CD4-positive, alpha-beta T cell treated with Interleukin-15 for 4 hours (primary cell): Measurements from ENCODE around the gene NMNAT1.
"Not testable (repeated sequence)": the region's sequence is repeated elsewhere in the genome, so short reads cannot be mapped to it uniquely, and the experiment has no call there.

Experiments used
- DNase-seq: peaks from one replicate; pipeline ENCODE4 v3.0.0-alpha.2; 2020; ENCODE audit warnings: low spot score

The NMNAT1 gene

DNA sequence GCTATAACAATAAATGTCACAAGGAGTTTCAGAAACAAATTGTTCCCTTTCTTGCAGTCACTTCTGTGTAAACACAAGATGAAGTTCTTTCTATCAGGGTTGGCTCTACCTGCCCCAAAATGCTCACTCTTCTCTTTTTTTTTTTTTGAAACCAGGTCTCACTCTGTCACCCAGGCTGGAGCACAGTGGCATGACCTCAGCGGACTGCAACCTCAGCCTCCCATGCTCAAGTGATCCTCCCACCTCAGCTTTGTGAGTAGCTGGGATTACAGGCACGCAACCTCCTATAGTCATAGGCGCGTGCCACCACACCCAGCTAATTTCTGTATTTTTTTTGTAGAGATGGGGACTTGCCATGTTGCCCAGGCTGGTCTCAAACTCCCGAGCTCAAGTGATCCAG, 22.7 kb upstream of the NMNAT1 start:
- DNase-seq, result no peak

DNA sequence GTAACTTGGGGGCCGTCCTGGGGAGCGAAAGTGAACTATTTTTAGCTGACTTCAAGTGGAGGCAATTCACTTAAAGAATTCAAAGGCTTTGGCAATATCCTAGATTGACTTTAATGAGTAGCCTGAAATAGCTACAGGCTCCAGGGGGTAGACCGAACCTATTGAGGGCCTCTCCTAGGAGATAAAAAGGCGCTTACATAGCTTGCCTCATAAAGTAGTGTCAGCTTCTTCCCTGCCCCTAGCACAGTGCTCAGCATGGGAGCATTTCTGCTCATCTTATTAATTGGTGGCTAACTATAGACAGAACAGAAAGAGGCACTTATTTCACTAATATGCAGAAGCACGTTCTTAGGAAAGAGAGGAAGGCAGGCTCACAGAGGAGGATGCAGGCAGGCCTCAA, 20.9 kb upstream of the NMNAT1 start:
- no peak for DNase-seq

DNA sequence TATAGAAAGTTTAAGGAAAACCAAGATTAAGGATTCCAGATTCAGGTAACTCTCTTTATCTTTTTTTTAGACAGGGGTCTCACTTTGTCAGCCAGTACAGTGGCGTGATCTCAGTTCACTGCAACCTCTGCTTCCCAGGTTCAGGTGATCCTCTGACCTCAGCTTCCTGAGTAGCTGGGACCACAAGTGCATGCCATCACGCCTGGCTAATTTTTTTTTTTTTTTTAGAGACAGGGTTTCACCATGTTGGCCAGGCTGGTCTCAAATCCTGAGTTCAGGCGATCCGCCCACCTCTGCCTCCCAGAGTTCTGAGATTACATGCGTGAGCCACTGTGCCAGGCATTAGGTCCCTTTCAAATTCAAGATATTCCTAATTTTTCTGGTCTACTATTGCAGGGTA, 16.0 kb upstream of the NMNAT1 start:
- no peak for DNase-seq

DNA sequence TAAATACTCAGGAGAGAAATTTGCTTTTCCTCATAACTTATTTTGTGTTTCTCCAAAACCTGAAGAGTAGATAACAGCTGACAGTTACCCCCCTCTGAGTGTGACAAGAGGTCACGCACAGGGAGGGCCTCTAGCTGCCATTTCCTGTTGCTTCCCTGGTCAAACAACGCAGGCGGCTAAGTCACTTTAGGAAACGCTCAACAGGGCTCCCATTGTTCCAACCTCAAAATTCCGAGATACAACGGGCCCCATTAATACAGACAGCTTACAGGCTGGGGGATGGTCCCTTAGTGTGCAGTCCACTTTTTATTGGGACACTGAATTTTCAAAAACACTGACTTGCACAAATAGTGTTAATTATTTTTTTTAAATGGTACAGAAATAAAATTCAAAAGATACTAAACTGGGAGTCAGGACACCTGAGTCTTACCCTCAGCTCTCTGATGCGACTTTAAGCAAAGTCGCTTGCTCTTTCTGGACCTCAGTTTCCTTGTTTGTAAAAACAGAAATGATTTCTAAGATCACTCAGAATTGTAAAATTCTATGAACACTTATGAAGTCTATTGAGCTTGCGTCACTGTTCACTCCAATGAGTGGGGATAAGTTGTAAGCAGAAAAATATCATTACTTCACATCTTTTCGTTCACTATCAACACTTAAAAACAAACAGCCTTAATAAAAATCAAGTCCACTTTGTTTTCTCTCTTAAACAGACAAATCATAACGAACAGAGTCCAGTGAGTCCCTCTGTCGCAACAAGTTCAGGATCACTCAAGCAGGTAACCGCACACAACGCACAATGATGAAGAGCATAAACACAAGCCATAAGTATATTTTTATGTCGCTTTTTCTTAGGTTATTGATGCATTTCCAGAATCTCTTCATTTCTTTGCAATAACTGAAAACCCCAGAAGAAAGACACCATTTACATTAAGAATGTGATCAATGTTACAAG, 13.6 kb upstream of the NMNAT1 start:
- no peak for DNase-seq

DNA sequence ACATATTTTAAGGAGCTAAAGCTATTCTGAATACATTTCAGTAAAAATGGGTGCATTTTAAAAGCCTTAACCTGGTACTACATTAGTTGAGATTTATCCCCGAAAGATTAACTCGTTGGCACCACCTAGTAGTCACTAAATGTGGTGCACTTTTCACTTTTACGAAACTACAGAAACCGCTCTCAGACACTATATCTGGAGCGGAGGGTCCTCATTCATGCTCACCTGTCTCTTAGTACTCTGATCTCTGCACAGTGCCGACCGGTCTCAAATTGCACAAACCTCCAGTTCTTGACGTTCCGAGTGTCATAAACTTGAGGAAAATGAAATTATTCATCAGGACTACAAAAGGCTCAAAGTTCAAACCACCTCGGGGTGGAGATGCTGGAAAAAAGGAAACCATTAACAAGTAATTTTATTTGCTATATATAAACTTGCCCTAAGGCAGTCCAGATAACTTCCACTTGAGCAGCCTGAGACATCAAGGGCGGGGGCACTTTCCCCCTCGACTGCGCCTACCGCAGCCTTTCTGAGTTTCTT, 806 bp upstream of the NMNAT1 start:
- DNase-seq, result peak; percentile 41

DNA sequence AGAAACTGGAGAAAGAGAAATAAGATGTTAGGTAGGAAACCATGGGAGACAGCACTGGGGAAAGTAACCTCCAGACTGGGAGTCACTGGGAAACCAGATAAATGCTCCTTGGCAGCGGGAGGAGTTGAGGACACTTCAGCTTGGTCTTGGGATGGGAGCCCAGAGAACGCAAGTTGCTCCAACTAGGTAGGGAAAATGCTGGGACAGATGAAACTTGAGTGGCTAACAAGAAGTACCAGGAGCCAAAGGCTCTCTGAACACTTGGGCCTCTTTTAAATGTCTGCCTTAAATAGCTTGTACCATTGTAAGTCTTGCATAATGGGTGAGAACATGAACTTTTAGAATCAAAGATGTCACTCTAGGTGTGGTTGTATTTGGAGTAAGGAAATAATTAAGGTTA, 3.0 kb downstream of the NMNAT1 start:
- DNase-seq, result no peak

DNA sequence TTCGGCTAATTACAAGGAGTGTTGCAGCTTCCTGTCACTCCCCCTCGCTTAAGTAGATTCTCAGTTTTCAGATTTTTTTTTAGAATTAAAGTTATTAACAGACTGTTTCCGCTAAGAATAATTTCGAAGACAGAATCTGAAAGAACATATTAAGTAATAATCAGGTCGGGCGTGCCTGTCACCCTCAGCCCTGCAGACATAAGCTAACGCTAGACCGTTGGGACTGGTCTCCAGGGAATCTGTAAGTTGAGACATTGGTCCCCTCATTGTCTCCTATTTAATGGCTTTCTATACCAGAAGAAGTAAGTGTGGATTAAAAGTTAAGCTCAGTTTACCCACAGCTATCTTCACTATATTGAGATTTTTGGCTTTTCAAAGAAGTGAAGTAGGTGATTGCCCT, 14.5 kb downstream of the NMNAT1 start:
- DNase-seq, result no peak

DNA sequence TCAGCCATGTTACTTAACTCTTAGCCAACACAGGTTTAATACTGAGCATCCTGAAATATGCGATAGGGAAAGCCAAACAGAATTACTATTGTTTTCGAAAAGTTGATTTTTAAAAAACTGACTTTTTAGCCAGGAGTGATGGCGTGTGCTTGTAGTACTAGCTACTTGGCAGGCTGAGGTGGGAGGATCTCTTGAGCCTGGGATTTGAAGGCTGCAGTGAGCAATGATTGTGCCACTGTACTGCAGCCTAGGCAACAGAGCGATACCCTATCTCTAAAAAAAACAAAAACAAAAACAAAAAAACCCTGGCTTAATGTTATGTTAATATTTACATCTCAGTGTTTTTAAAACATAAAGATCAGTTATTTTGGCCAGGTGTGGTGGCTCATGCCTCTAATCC, 16.7 kb downstream of the NMNAT1 start:
- no peak for DNase-seq

DNA sequence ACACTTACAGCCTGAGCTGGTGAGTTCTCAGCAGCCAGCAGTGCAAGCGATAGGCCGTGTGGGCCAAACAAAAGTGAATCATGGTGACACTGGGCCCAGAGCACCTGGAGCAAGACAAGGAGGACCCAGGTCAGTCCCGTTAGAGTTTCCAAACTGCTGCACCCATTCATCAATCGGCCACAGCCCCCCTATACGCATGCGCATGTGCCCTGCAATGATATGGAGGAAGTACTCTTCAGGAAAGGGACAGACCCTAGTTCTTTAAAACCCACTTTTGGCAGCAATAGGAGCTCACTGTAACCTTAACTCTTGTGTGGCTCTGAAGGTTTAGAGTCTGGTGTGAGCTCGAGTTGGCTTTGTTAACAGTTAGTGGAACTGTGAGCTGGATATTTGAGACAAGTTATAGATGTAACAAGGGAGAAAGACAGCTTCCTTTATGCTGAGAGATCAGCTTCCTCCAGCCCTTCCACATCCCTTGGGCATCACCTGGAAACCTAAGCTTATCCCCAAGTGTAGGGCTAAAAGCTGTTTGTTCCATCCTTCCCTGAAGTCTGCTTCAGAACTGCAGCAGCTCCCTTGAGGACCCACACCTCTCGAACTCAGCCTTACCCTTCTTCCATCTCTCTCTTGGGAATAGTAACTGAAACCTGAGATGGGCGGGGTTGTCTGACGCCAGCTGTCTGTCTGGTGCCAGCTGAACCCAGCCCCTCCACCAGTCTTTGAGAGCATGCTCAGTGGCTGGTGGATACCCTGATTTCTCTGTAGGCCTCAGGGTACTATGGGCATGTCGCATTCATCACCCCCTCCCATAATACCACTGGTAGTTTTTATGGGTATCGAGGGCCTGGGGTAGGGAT, 17.7 kb downstream of the NMNAT1 start:
- DNase-seq, result no peak

DNA sequence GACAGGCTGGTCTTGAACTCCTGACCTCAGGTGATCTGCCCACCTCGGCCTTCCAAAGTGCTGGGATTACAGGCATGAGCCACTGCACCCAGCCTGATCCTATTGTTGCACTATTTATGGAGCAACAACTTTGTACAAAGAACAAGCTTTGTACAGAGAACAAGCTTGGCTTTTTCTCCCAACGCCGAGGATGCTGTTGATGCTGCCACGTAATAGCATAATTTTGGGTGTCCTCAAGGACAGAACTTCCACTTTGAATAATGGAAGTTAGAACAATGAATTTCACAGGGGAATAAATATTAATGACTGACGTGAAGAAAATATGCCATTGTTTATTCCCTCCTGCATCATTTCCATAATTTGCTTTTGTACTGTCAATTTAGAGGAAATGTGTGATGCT, 41.0 kb downstream of the NMNAT1 start:
- DNase-seq, result no peak

DNA sequence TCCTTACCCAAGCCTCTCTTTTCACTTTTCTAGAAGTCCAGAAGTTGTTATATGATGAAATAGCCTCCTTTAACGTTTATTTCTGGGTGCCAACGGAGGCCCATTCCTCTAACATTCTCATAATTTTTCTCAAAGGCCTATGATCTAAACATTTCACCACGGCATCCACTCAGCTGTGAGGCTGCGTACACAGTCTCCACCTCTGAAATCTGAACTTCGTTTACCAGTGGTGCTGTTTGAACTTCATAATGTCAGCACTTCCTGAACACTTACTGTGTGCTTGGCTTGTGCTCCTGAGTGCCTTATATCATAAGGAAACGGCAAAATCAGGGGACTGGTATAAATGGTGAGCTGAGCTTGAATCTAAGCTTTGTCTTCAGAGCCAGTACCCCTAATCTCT, 41.7 kb downstream of the NMNAT1 start:
- no peak for DNase-seq

DNA sequence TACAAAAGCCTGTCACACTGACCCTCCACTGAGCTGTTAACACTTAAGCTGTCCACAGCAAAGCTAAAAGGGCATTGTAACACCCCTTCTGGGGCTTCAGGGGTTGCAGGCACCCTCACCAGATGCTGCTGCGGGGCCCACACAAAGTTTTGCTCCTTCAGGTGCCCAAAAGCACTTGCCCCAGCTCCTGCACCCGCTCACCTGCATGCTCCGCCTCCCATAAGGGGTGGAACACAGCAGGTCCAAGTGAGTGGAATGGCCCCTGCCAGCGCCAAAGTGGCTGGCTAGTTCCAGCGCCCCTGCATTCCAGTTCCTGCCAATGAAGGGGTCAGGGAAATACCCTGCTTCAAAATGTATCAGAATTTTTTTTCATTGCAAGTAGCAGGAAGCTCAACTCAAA, 46.5 kb downstream of the NMNAT1 start:
- no peak for DNase-seq

DNA sequence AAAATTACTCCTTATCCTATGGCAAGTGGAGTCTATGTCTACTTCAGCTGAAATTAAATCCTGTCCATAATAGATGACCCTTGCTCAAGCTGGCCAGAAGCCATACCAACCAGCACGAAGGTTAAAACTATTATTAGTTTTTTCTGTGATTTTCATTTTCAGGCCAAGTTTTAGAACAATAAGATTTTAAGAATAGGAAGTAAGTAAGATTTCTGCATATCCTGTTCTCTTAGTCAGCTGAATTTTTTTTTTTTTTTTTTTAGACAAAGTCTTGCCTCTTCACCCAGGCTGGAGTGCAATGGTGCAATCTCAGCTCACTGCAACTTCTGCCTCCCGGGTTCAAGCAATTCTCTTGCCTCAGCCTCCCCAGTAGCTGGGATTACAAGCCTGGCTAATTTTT, 47.7 kb downstream of the NMNAT1 start:
- DNase-seq, result no peak

DNA sequence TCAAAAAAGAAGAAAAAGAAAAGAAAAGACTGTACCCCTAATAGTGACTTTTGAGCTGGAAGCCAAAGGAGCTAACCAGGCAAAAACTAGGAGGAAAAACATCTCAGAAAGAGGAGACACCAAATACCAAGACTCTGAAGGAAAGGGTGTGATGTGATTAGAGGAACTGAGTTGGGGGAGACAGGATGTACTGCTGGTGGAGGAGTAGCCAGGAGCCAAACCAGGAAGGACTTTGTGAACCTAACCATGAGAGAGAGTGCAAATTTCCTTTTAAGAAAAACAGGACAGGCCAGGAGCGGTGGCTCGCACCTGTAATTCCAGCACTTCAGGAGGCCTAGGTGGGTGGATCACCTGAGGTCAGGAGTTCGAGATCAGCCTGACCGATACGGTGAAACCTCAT, 49.6 kb downstream of the NMNAT1 start:
- no peak for DNase-seq

DNA sequence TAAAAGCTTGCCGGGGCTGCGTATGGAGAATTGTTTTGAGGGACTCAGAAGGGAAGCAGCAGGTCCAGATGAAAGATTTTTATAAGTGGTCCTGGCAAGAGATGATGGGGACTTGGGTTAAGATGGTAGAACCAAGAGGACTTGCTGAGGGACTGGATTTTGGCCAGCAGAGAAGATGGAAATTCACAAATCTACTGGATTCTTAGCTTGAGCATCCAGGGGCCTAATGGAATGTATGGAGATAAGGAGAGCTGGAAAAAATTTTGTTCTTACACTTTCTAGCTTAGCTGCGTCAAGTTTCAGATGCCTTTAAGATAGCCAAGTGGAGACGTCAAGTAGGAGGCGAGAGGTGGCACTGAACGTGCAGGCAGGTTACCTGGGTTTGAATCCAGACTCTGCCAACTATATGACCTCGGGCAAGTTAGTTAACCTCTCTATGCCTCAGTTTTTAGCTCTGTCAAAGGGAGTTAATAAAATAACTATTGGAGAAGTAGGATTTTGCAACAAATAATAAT, 50.3 kb downstream of the NMNAT1 start:
- no peak for DNase-seq

DNA sequence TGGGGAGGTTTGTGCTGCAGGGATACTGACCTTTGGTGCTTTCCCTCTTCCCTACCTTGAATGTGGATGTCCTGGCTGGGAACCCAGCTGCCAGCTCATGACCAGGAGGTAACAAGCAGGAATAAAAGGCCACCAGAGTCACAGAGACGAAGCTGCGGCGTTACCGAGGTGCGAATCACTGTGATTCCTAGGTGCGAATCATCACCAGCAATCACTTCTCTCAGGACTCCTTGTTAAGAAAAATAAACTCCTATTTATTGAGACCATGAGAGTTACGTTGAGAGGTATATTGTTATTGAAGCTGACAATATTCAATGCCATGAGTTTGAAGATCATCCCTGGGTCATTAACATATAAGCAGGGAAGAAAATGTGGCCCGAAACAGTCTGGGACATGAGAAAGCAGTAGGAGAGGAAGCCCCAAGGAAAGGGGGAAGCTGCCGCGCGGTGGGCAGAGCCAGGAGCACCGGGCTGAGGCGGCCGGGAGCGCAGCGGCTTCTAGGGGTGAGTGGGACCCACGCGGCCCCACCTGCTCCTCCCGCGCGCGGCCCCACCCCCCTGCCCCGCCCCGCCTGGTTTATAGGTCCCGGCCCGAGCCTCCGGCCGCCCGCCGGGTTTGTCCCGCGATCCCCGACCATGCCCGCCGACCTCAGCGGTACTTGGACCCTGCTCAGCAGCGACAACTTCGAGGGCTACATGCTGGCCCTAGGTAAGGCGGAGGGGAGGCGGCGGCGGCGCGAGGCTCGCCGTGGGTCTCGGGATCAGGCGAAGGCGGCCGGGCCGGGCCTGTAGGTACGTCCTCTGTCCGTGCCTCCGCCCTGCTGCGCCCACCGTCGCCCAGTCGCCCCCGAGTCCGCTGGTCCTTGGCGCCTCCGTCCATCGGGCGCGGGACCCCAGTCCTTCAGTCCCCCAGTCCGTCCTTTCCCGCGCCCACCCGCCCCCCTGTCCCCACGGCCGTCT, 53.6 kb downstream of the NMNAT1 start, which contains the start of gene RBP7:
TSS of gene RBP7 (plus strand) at position 605 of the 959 bp plus-strand sequence. CDS start at position 636, 31 bp downstream.
- DNase-seq, result no peak

DNA sequence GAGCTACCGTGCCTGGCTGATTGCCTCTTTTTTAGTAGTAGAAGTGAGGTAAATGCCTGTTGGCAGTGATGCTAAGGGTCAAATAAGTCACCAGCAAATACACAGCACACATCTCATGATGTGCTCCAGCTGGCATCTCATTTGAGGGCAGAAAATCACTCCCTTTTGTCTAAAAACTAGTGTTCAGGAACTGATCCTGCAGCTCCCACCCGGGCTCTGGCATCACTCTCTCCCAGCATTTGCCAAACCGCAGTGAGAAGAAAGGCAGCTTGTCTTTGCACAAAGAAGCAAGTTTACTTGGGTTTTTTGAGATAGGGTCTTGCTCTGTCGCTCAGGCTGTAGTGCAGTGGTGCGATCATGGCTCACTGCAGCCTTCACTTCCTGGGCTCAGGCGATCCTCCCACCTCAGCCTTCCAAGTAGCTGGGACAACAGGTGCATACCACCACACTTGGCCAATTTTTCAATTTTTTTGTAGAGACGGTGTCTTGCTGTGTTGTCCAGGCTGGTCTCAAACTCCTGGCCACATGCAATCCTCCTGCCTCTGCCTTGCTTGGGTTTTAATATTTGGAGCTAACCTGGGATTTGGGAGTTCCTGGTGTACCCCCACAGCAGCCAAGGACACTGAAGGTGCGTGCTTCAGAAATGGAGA, 57.9 kb downstream of the NMNAT1 start:
- DNase-seq, result no peak

DNA sequence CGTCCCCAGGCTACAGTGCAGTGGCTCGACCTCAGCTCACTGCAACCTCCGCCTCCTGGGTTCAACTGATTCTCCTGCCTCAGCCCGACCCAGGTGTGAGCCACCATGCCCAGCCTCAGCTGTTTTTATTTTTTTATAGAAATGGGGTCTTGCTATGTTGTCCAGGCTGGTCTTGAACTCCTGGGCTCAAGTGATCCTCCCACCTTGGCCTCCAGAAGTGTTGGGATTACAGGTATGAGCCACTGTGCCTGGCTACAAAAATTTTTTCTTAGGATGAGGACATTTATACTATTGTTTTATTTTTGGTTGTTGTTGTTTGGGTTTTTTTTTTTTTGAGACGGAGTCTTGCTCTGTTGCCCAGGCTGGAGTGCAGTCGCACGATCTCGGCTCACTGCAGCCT, 62.0 kb downstream of the NMNAT1 start:
- DNase-seq, result not testable (repeated sequence)

DNA sequence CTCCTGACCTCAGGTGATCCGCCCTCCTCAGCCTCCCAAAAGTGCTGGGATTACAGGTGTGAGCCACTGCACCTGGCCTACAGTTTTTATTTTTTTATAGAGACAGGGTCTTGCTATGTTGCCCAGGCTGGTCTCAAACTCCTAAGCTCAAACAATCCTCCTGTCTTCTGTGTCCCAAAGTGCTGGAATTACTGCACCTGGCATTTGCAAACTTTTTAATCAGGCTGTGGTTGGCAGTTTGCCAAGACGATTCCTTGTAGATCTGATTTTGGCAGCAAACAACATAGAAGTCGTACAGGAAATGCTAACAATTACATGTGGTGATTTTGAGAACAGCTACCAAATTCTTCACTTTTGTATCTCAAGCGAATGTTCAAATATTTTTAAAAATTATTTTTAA, 63.9 kb downstream of the NMNAT1 start:
- no peak for DNase-seq

DNA sequence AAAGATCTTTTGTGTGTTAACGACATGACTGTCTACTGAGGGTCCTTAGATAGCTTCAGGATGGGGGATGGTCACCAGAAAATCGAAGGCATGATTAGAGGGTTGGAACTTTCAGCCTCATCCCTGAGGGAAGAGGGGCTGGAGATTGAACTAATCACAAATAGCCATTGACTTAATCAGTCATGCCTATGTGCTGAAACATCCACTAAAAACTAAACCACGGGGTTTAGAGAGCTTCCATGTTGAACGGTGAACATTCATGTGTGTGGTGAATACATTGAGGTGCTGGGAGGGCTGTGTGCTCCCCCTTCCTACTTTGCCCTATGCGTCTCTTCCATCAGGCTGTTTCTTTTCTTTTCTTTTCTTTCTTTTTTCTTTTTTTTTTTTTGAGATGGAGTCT, 70.7 kb downstream of the NMNAT1 start:
- no peak for DNase-seq

DNA sequence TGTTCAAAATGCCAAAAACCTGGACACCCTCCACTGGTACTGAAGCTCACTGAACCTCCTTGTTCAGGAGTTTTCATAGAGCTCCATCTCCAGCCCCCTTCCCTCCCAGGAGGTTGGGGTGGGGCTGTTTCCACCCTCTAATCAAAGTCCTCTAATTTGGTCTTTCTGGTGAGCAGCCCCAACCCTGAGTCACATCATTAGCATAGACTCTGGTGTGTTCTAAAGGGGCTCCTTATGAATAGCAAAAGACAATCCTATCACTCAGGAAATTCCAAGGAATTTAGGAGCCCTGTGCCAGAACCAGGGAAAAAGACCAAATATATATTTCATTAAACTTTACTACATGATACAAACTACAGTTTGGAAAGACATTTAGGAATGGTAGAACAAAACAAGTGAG, 76.3 kb downstream of the NMNAT1 start:
- no peak for DNase-seq
